K562 (cell line): ENCODE results near the gene CACNB2. TPM values are rescaled to one million over a fixed set of nuclear protein-coding genes. Genes with fewer than 3 reads are reported as not detected.

ENCODE experiments used
- ATAC-seq: fragments of 200-7000 bp; cut with Tn5 transposase; 3 replicates; pipeline ENCODE4 v1.9.1; 2020; ENCODE audit warnings: moderate library complexity
- BruUV-seq: library from RNA; stranded (reverse); fragments of 400-500 nt; replicated peaks from 2 replicates; lab custom pipeline; 2021; lab: Mats Ljungman, UMichigan
- CTCF ChIA-PET: fragments of 300-600 bp; formaldehyde crosslinking; extraction: SDS; loops from one replicate; lab custom pipeline; 2021; ENCODE audit warnings: low intra/inter-chr PET ratio; lab: Yijun Ruan, JAX
- POLR2A ChIA-PET: fragments of 300-600, 350-650 bp; sonication (Branson Sonifier 250); formaldehyde crosslinking; extraction: SDS; loops from one replicate; lab custom pipeline; 2021; ENCODE audit warnings: antibody characterized with exemption, inconsistent platforms; lab: Yijun Ruan, JAX
- DNase-seq, 4 experiments: peaks; one replicate each; pipeline versions ENCODE4 v3.0.0 to v3.0.0-alpha.2; 2011 to 2018; ENCODE audit warnings: low spot score in 3 of 4, mixed read lengths in 3 of 4; ENCODE audit errors: extremely low read depth in 1 of 4
- FAIRE-seq: peaks from 2 replicates; lab custom pipeline; 2011; peaks lifted over from hg19 to GRCh38; lab: Jason Lieb, UNC
- H2AFZ ChIP-seq: 2 replicates; pipeline ENCODE4 v1.6.0; 2011; ENCODE audit warnings: low read depth, low read length, control low read depth, inconsistent platforms
- H3K27ac ChIP-seq: fragments of 200-600 bp; 3 replicates; pipeline ENCODE4 v1.8.0; 2011; ENCODE audit warnings: low read depth, mild to moderate bottlenecking, control low read depth, inconsistent platforms, low read length, moderate library complexity, mixed read lengths; ENCODE audit errors: extremely low read depth
- H3K27me3 ChIP-seq, 2 experiments: fragments of 300-600 bp in 1 of 2; 2 replicates in 1 of 2; 3 replicates in 1 of 2; pipeline versions ENCODE4 v1.6.0 to v1.8.0; 2011; ENCODE audit warnings: inconsistent platforms in 2 of 2, low read length in 2 of 2, mild to moderate bottlenecking in 1 of 2, mixed read lengths in 1 of 2, moderate library complexity in 1 of 2; ENCODE audit not compliant: control insufficient read depth in 2 of 2, insufficient read depth in 2 of 2
- H3K36me3 ChIP-seq: fragments of 300-600 bp; 3 replicates; pipeline ENCODE4 v1.8.0; 2011; ENCODE audit warnings: mild to moderate bottlenecking, low read length, inconsistent platforms; ENCODE audit not compliant: control insufficient read depth, insufficient read depth
- H3K4me1 ChIP-seq, 2 experiments: fragments of 200-600 bp in 1 of 2; replicated peaks in 1 of 2; 2 replicates in 1 of 2; 3 replicates in 1 of 2; pipeline versions ENCODE4 v1.5.1 to v1.8.0; 2011; ENCODE audit warnings: inconsistent platforms in 2 of 2, low read length in 2 of 2, mild to moderate bottlenecking in 1 of 2, mixed read lengths in 1 of 2, moderate library complexity in 1 of 2; ENCODE audit not compliant: control insufficient read depth in 2 of 2, insufficient read depth in 2 of 2
- H3K4me2 ChIP-seq: 2 replicates; pipeline ENCODE4 v1.6.1; 2011; ENCODE audit warnings: low read length, control low read depth, inconsistent platforms, mixed read lengths; ENCODE audit not compliant: insufficient read depth
- H3K4me3 ChIP-seq: fragments of 200-600 bp; sonication (generic), shearing (Covaris generic); 2 replicates; pipeline ENCODE4 v1.5.1; 2016; ENCODE audit warnings: control low read depth, inconsistent platforms
- H3K79me2 ChIP-seq: fragments of 200-600 bp; 3 replicates; pipeline ENCODE4 v1.8.0; 2011; ENCODE audit warnings: low read length, inconsistent platforms; ENCODE audit not compliant: control insufficient read depth, insufficient read depth
- H3K9ac ChIP-seq, 2 experiments: 2 replicates each; pipeline versions ENCODE4 v1.6.0 to v1.6.1; 2011; ENCODE audit warnings: low read depth in 2 of 2, low read length in 2 of 2, control low read depth in 1 of 2, inconsistent platforms in 1 of 2, mild to moderate bottlenecking in 1 of 2, mixed read lengths in 1 of 2; ENCODE audit not compliant: insufficient read depth in 1 of 2
- H3K9me1 ChIP-seq: one replicate; pipeline ENCODE4 v1.6.0; 2011; ENCODE audit warnings: inconsistent platforms, mild to moderate bottlenecking, low read length, moderate library complexity; ENCODE audit not compliant: control insufficient read depth, insufficient read depth
- H3K9me3 ChIP-seq: replicated peaks from 2 replicates; pipeline ENCODE4 v1.5.1; 2011; ENCODE audit warnings: low read depth, low read length, inconsistent platforms; ENCODE audit not compliant: control insufficient read depth, insufficient read depth
- H4K20me1 ChIP-seq: replicated peaks from 2 replicates; pipeline ENCODE4 v1.6.1; 2011; ENCODE audit warnings: low read length, inconsistent platforms, mixed read lengths; ENCODE audit not compliant: control insufficient read depth, insufficient read depth
- DMBX1 ChIP-seq: fragments of 250-450 bp; sonication (Bioruptor Pico); IDR thresholded peaks from 2 replicates; pipeline ENCODE4 v1.8.0; 2022; ENCODE audit warnings: inconsistent platforms, mild to moderate bottlenecking, moderate library complexity, borderline replicate concordance
- HDGF ChIP-seq: fragments of 450-650 bp; IDR thresholded peaks from 2 replicates; pipeline ENCODE4 v1.6.1; 2016
- KDM2B ChIP-seq: fragments of 250-450 bp; sonication (Bioruptor Pico); IDR thresholded peaks from 2 replicates; pipeline ENCODE4 v1.8.0; 2021; ENCODE audit warnings: mild to moderate bottlenecking, moderate library complexity
- KDM5B ChIP-seq: fragments of 200-600 bp; sonication (generic); IDR thresholded peaks from 2 replicates; pipeline ENCODE4 v1.6.1; 2012; ENCODE audit warnings: low read depth, mild to moderate bottlenecking, moderate library complexity, low read length, control low read depth, inconsistent platforms; ENCODE audit not compliant: insufficient replicate concordance
- NFXL1 ChIP-seq: fragments of 450-650 bp; formaldehyde crosslinking; IDR thresholded peaks from 2 replicates; pipeline ENCODE4 v1.4.0; 2021; ENCODE audit warnings: mild to moderate bottlenecking
- NR1H2 ChIP-seq: sonication (generic); formaldehyde crosslinking; IDR thresholded peaks from 2 replicates; pipeline ENCODE4 v1.4.0; 2020; ENCODE audit warnings: mild to moderate bottlenecking, missing genetic modification reagents
- SP2 ChIP-seq: IDR thresholded peaks from 2 replicates; pipeline ENCODE4 v1.6.1; 2011; ENCODE audit warnings: mild to moderate bottlenecking, low read depth, low read length, moderate library complexity; ENCODE audit not compliant: poor library complexity, severe bottlenecking; ENCODE audit errors: extremely low read depth
- ZNF165 ChIP-seq: fragments of 250-450 bp; sonication (Bioruptor Pico); IDR thresholded peaks from 2 replicates; pipeline ENCODE4 v1.4.0; 2020; ENCODE audit warnings: borderline replicate concordance
- ZNF444 ChIP-seq: fragments of 250-450 bp; sonication (Bioruptor Pico); IDR thresholded peaks from 2 replicates; pipeline ENCODE4 v1.4.0; 2020; ENCODE audit warnings: mild to moderate bottlenecking, moderate library complexity
- WGBS: fragments of 100-300 bp; shearing (Covaris generic); methylation state at CpG from one replicate; pipeline ENCODE4 v1.1.6; 2016; ENCODE audit warnings: low coverage, mixed read lengths; ENCODE audit not compliant: insufficient coverage; ENCODE audit errors: missing lambda C conversion rate; 5-methylcytosine and 5-hydroxymethylcytosine counted together
- in situ Hi-C: fragments of 300-500 bp; cut with MboI; formaldehyde crosslinking; loops from 4 replicates; pipeline ENCODE4 v1.15.0; 2018; ENCODE audit warnings: inconsistent platforms, mixed read lengths
- intact Hi-C: fragments of 100-400 bp; cut with micrococcal nuclease; formaldehyde crosslinking; loops from 2 replicates; pipeline ENCODE4 v1.14.2; 2022
- polyA plus RNA-seq, 8 experiments: library from polyadenylated mRNA; depleted of rRNA in 4 of 8; stranded (reverse) in 5 of 8; unstranded in 3 of 8; fragments of >200 nt; fragmentation: Nextera tagmentation in 2 of 8; fragmentation: Illumina TruSeq in 1 of 8; extraction: Ambion mirVana in 2 of 8; extraction: Trizol in 1 of 8; gene quantifications; 2 replicates each; pipeline versions ENCODE4 v1.2.1 to v1.2.3, GENCODE V29; 2011 to 2014; ENCODE audit warnings: inconsistent platforms in 1 of 8, missing spikeins in 1 of 8
- total RNA-seq, 7 experiments: library from RNA; depleted of rRNA in 6 of 7; stranded (reverse); fragments of >200 nt in 6 of 7; fragmentation: Illumina TruSeq in 2 of 7; extraction: Trizol in 2 of 7; gene quantifications; 2 replicates each; pipeline versions ENCODE4 v1.2.1 to v1.2.3, GENCODE V29; 2011 to 2021; ENCODE audit warnings: low replicate concordance in 1 of 7
- TF ChIP-seq, protein P1 (sequence below): fragments of 250-450 bp; sonication (Bioruptor Pico); IDR thresholded peaks from 2 replicates; pipeline ENCODE4 v1.8.0; 2021; ENCODE audit warnings: borderline replicate concordance, mild to moderate bottlenecking, moderate library complexity; ENCODE audit not compliant: poor library complexity, severe bottlenecking
- TF ChIP-seq, protein P2 (sequence below): sonication (generic); formaldehyde crosslinking; IDR thresholded peaks from 2 replicates; pipeline ENCODE4 v1.8.1; 2022; ENCODE audit warnings: missing genetic modification reagents
- TF ChIP-seq, protein P3 (sequence below): IDR thresholded peaks from 2 replicates; pipeline ENCODE4 v1.6.1; 2011; ENCODE audit warnings: borderline replicate concordance, low read depth, mild to moderate bottlenecking, moderate library complexity, low read length; ENCODE audit not compliant: insufficient read depth, poor library complexity, severe bottlenecking
- TF ChIP-seq, protein P4 (sequence below): IDR thresholded peaks from 3 replicates; pipeline ENCODE4 v1.6.1; 2011; ENCODE audit warnings: borderline replicate concordance, mild to moderate bottlenecking; ENCODE audit not compliant: insufficient read length, insufficient read depth

The CACNB2 gene
- total and polyA plus RNA-seq, 9 of the 15 experiments (the other 6 are each of a cell fraction or from before 2014, with no cell fraction given), result 1.8 to 2.2 TPM; not detected in 7

DNA sequence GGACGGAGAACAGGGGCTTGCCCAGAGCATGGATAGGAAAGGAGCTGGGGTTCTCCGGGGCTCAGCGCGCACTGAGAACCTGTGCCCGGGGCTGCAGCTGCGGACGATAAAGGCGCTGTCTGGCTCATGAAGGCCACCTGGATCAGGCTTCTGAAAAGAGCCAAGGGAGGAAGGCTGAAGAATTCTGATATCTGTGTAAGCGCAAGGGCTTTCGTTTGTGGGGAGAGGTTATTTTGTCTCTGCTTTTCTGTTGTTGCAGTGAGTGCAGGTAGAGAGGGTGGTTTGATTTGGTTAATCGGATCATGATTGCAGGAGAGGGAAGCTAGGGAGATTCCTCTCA is 260.7 kb downstream of the CACNB2 start (continued):
- TF ChIP-seq, protein P1, sequence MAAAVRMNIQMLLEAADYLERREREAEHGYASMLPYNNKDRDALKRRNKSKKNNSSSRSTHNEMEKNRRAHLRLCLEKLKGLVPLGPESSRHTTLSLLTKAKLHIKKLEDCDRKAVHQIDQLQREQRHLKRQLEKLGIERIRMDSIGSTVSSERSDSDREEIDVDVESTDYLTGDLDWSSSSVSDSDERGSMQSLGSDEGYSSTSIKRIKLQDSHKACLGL (CRISPR knock-in tag), result no peak
- TF ChIP-seq NR1H2 (no peak), HDGF (no peak), ZNF165 (CRISPR knock-in tag) (no peak), KDM2B (CRISPR knock-in tag) (no peak), ZNF444 (CRISPR knock-in tag) (no peak)

DNA sequence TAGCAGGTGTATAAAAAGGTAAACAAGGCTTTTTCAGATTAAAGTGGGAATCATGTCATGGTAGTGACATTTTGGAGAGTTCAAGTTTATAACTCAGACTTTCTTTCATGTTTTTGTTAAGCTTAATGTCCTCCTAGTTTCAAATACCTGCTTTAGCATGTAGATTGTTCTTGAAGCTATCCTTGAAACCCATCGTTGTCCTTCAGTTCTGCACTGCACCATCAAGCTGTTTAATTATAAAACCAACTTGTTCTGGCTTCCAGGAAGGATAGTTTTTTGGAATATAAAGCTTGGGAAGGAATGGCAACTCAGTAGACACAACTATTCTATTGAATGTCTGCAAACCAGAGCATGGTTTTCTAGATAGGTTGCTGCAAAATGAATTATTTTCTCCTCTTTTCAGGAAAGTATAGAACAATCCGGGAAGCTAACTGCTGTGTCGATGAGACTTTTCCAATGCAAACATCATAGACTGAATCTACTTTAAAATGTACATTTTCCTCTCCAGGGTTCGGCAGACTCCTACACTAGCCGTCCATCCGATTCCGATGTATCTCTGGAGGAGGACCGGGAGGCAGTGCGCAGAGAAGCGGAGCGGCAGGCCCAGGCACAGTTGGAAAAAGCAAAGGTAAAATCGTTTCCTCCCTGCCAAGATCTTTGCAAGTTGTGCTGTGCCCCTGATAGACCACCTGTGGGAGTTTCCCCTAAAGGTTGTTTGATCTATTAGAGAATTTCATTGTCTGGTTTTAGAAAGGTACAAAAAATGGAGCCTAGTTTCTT is 261.4 kb downstream of the CACNB2 start:
- Histone ChIP-seq H3K27ac (no peak overlapping the region), H3K4me3 (no peak overlapping the region), H3K4me2 (no peak overlapping the region), H3K9me3 (no peaks in the 10 kb centered on the region), H2AFZ (no peak overlapping the region), H3K9ac (no peak overlapping the region), H3K27me3 (peaks cover 2 to 4% of the 10 kb centered on the region in 2 experiments; a peak in 3 of 5 replicates), H4K20me1 (no peaks in the 10 kb centered on the region), H3K9me1 (no peaks in the 10 kb centered on the region), H3K36me3 (no peaks in the 10 kb centered on the region), H3K4me1 (no peaks in the 10 kb centered on the region), H3K79me2 (no peaks in the 10 kb centered on the region)
- ATAC-seq (no peak), DNase-seq (no peak), FAIRE-seq (no peak)
- in situ Hi-C loops, result no loop called here
- 1% methylated on average over 12 of the region's 12 CpGs for WGBS
- BruUV-seq, result no TSS peak
- intact Hi-C loops, result no loop called here
- POLR2A ChIA-PET, result interaction anchor here (0.9 kb wide), 1 partner anchor 20 kb away, joined by 3 read pairs; no protein-coding TSS in a partner anchor
- TF ChIP-seq, protein P2, sequence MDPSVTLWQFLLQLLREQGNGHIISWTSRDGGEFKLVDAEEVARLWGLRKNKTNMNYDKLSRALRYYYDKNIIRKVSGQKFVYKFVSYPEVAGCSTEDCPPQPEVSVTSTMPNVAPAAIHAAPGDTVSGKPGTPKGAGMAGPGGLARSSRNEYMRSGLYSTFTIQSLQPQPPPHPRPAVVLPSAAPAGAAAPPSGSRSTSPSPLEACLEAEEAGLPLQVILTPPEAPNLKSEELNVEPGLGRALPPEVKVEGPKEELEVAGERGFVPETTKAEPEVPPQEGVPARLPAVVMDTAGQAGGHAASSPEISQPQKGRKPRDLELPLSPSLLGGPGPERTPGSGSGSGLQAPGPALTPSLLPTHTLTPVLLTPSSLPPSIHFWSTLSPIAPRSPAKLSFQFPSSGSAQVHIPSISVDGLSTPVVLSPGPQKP (CRISPR knock-in tag), result no peak
- TF ChIP-seq, protein P3, sequence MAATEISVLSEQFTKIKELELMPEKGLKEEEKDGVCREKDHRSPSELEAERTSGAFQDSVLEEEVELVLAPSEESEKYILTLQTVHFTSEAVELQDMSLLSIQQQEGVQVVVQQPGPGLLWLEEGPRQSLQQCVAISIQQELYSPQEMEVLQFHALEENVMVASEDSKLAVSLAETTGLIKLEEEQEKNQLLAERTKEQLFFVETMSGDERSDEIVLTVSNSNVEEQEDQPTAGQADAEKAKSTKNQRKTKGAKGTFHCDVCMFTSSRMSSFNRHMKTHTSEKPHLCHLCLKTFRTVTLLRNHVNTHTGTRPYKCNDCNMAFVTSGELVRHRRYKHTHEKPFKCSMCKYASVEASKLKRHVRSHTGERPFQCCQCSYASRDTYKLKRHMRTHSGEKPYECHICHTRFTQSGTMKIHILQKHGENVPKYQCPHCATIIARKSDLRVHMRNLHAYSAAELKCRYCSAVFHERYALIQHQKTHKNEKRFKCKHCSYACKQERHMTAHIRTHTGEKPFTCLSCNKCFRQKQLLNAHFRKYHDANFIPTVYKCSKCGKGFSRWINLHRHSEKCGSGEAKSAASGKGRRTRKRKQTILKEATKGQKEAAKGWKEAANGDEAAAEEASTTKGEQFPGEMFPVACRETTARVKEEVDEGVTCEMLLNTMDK, result no peak
- TF ChIP-seq, protein P4, sequence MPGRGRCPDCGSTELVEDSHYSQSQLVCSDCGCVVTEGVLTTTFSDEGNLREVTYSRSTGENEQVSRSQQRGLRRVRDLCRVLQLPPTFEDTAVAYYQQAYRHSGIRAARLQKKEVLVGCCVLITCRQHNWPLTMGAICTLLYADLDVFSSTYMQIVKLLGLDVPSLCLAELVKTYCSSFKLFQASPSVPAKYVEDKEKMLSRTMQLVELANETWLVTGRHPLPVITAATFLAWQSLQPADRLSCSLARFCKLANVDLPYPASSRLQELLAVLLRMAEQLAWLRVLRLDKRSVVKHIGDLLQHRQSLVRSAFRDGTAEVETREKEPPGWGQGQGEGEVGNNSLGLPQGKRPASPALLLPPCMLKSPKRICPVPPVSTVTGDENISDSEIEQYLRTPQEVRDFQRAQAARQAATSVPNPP, result no peak
- no peak for TF ChIP-seq KDM5B
- TF ChIP-seq SP2, result no peak
- no peak for TF ChIP-seq NFXL1 (CRISPR knock-in tag)
- TF ChIP-seq DMBX1 (CRISPR knock-in tag), result no peak
- CTCF ChIA-PET, result no interaction called here
